SKM-1 treated with dmso at 0.1 percent for 144 hours (cell line): ENCODE measurements around the gene CEACAM3.
A peak's percentile ranks its signal among the peaks of the same experiment; 100 is the strongest.
"Not testable (repeated sequence)": the region's sequence is repeated elsewhere in the genome, so short reads cannot be mapped to it uniquely, and the experiment has no call there.

ENCODE experiments used
- DNase-seq: peaks from one replicate; lab custom pipeline; 2025; ENCODE audit not compliant: unreplicated experiment; lab: John Stamatoyannopoulos, UW

Gene CEACAM3

DNA sequence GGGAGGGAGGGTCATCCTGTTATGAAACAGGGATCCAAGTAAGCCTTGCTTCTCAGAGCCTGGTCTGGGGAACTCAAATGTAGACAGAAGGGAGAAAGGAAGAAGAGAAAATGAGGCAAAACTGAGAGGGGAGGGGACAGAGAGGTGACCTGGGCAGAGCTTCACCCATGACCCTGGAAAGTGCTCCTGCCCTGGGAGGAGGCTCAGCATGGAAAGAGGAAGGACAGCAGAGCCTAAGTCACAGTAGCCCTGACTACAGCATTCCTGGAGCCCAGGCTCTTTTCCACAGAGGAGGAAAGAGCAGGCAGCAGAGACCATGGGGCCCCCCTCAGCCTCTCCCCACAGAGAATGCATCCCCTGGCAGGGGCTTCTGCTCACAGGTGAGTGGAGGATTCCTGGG lies at the start of gene CEACAM3:
CEACAM3 (plus strand) TSS at position 226 of the 400 bp plus-strand sequence; CDS start at position 317, 91 bp downstream.
- no peak for DNase-seq

DNA sequence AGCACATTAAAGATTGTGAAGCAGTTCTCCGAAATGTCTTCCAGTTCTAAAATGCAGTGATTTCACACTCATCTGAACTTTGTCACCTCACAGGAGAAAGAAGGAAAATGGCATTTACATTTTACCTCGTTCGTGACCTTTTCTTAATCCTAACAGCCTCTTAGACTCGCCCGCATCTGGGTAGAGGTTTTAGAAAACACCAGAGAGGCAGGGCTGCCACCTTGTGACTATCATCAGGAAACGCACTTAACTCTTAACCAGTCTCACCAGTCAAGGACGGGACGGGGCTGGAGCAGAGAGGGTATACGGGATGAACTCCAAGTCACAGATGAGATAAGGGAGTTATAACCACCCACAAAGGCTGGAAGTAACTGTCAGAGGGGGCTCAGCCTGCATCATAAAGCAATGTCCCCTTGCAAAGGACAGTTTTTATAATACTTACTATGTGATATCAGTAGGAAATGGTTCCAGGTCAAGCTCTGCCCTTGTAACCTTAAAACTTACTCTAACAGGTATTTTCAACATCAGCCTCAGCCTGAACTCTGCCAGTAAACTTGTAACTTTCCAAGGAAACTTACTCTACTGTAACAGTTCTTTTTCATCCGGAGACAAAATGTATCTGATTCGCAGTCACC lies 49.7 kb upstream of the CEACAM3 start:
- DNase-seq, result peak; percentile 42

DNA sequence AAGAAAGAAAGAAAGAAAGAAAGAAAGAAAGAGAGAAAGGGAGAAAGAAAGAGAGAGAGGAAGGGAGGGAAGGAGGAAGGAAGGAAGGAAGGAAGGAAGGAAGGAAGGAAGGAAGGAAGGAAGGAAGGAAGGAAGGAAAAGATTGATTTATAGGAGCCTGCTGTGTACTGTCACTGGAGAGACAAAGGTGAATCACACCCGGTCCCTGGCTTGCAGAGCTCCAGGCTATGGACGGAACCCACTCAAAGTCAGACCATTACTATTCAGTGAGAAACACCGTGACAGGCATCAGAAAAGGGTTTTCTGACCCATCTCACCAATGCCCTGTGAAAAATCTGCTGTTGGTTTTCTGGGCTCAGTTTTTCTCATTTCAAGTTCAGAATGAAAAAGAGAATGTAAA lies 48.4 kb upstream of the CEACAM3 start:
- no peak for DNase-seq

DNA sequence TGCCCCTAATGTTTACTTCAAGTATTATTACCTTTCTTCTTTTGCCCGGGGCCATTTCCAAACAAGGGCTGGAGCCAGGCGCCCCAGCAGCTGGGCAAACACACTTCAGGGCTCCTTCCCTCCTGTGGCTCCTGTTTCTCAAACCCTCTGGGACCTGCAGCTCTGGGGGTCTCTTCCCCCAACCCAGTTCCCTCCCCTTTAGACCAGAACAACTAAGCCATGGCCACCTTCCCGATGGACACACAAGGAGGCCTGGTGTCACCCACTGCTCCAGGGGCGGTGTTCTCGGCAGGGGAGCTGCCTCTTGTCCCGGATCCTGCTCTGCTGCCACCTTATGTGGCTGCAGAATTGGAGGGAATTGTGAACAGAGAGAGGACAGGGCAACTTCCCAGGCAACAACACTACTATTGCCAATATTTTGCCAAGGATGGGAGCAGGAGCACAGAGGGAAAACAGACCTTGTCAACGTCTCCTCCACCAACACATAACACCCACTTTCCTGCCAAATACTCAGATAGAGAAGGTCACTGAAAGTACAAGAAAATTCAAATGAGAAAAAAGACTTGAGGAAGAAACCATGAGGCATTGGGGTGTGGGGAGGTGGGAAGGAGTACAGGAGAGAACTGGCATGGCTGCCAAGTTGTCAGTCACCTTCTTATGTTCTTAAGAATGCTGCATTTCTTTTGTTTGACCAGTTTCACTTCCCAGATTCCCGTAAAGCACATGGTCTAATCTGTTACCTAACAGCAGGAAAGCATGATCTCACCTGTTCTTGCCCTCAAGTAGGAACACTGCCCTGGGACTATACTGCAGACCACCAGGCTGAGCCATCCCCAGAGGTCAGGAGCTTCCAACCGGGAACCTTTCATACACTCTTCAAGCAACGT lies 45.9 kb upstream of the CEACAM3 start:
- not testable (repeated sequence) for DNase-seq

DNA sequence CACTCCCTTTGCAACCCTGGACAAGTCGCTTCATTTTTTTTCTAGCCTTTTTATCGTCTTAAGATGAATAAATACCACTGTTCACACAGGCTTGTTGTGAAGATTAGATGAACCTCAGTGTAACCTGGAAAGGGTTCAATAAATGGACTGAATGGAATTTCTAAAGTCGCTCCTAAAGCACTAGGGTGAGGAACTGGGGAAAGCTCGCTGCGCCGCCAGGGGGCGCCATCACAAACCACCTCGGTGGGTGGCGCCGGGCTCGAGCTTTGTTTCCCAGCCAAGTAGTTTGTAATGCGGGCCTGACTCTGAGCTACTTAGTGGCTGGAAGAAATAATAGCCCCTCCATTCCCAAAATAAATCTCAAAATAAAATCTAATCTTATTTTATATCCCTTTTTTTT lies 43.2 kb upstream of the CEACAM3 start:
- no peak for DNase-seq

DNA sequence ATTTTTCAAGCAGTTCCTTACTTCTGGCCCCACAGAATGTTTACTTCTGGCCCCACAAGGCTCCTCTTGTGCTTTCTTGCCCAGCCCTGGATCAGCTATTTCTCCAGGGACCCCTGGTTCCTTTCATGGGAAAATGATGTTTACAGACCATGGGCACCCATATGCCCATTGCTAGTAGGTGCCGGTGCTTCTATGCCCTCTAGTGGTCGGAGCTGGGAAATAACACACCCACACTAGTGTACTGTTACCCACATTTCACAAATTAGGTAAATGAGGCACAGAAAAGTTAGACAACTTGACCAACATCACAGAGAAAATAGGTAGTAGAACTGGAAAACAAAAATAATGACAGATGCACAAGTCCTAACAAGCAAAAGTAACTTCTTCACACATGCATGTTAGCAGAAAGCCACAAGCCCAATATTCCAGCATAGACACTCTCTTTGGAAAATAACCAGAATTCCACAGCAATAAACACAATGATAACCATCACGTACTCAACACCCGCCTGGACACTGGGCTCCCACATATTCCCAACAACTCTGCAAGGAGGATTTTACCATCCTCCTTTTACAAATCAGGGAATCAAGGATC lies 42.4 kb upstream of the CEACAM3 start:
- DNase-seq, result no peak

DNA sequence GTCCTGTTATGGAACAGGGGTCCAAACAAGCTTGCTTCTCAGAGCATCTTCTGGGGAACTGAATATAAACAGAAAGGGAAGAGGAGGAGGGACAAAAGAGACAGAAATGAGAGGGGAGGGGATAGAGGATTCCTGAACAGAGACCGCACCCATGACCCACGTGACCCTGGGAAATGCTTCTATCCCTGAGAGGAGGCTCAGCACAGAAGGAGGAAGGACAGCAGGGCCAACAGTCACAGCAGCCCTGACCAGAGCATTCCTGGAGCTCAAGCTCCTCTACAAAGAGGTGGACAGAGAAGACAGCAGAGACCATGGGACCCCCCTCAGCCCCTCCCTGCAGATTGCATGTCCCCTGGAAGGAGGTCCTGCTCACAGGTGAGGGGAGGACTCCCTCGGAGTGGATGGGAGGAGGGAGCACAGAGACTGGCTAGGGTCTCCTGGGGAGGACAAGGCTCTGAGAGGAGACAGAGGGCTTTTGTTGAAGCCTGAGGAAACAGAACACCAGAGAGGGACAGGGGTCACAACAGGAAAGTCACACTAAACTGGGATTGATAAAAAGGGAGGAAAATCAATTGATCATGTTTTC lies 41.0 kb upstream of the CEACAM3 start, which contains the start of gene CEACAM6:
CEACAM6 (plus strand) TSS at position 203 of the 586 bp plus-strand sequence; CDS start at position 312, 109 bp downstream.
- no peak for DNase-seq

DNA sequence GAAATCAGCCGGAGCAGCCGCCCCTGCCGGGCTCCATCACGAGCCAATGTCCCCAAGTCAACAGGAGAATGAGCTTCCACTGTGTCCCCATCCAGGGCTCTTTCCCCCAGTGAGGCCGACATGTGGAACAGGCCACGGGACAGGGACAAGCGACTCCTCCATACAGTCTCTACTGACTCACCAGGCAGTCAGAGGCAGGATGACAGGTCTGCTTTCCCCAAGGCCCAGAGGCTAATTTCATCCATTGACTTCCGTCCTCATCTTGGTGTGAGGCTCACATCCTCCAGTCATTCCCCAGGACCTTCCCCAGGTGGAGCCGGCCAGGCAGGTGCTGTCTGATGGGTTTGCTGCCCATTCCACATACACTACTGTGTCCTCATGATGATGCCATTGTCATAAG lies 37.5 kb upstream of the CEACAM3 start:
- no peak for DNase-seq

DNA sequence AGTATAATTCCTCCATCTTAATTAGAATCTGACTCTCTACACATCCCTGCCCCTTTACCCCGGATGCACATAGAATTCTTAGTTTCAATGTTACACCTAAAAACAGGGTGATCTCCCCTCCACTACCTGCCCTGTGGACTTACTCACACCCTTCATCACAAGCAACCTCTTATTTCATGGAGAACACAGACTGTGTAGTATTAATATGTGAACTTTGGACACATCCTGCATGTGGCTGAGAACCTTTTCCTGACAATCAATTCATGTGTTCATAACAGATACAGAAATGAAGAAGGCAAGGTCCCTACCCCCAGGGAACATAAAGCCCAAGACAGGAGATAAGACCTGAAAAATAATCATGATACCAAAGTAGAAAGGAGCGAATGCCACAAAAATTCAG lies 29.3 kb upstream of the CEACAM3 start:
- no peak for DNase-seq

DNA sequence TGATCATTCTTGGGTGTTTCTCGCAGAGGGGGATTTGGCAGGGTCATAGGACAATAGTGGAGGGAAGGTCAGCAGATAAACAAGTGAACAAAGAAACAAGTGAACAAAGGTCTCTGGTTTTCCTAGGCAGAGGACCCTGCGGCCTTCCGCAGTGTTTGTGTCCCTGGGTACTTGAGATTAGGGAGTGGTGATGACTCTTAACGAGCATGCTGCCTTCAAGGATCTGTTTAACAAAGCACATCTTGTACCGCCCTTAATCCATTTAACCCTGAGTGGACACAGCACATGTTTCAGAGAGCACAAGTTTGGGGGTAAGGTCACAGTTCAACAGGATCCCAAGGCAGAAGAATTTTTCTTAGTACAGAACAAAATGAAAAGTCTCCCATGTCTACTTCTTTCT lies 28.3 kb upstream of the CEACAM3 start:
- not testable (repeated sequence) for DNase-seq

DNA sequence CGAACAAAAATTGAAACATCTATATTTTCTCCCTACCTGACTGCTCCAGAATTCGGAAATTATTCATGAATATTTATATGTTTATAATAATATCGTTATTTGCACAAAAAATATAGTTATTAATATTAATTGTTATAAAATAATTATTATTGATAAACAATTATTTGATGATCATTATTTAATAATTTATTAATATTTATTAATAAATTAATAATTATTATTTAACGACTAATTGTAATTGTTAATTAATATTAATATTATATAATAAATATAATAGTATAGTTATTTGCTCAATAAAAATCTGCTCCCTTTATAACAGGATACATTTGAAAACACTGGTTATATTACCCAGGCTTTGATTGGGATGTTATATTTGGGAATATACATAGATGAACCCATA lies 26.8 kb upstream of the CEACAM3 start:
- DNase-seq, result no peak

DNA sequence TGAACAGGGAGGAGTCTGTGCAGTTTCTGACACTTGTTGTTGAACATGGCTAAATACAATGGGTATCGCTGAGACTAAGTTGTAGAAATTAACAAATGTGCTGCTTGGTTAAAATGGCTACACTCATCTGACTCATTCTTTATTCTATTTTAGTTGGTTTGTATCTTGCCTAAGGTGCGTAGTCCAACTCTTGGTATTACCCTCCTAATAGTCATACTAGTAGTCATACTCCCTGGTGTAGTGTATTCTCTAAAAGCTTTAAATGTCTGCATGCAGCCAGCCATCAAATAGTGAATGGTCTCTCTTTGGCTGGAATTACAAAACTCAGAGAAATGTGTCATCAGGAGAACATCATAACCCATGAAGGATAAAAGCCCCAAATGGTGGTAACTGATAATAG lies 25.0 kb upstream of the CEACAM3 start:
- no peak for DNase-seq

DNA sequence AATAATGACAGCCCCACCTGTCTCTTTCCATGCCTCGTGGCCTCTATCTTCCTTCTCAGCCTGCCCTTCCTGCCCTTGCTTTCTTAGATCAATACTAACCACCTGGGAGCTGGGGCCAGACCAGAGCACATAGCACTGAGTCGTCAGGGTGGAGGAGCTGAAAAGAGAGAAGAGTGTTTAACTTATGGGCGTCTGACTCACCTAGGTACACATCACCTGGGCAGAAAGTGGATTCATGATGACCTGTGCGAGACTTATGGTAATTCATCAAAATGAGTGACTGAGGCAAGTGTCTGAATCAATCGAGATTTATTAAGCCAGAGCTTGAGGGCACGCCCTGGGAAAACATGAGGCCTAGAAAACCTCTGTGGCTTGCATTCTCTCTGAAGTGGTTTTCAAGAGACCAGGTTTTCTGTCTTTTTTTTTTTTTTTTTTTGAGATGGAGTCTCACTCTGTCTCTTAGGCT lies 21.8 kb upstream of the CEACAM3 start:
- DNase-seq, result no peak

DNA sequence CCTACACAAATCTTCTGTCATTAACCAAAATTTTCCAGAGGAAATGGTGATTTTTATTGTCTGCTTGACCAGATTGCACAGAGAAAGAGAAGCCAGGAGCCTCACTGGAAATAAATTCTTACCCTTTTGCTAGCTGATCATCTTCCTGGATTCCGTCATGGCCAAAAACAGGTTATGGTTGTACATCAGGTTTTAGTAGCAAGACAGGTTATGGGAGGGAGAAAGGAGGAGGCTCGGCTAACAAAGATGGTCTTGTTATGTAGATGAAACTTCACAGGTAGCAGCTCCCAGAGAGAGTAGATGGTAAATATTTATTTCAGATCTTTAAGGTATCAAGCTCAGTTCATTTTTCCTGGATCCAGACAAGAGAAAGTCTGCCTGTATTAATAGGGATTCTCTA lies 19.7 kb upstream of the CEACAM3 start:
- no peak for DNase-seq

DNA sequence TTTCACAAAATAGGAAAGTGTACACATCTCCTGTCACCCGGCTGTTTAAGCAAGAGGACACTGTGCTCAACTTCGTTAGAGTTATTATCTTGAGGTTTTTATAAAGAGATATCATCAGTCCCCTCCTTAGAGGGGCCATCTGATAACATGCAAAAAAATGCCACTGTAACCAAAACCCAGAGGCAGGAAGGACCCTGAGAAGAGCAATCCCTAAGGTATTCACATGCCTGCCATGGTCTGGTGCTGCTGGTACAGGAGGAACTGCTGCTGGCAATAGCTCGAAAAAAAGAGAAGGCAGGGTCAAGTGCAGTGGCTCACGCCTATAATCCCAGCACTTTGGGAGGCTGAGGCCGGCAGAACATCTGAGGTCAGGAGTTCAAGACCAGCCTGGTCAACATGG lies 12.8 kb upstream of the CEACAM3 start:
- DNase-seq, result no peak

DNA sequence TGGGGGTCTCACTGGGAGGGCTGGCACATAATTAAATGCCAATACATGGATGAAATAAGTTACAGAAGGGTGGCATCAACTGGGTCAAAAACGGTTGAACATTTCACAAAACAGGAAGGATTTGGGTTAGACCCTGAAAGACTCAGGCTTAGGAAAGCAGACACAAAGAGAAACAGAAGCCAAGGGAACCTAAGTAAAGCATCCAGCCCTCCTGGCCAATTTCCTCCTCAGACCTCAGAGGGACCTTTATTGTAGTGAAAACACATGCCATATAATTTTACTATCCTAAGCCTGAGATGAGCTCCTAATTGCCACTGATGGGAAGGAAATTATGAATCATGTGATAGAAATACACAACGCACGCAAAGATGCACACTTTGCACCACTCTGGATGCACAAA lies 12.1 kb upstream of the CEACAM3 start:
- peak; percentile 8 for DNase-seq

DNA sequence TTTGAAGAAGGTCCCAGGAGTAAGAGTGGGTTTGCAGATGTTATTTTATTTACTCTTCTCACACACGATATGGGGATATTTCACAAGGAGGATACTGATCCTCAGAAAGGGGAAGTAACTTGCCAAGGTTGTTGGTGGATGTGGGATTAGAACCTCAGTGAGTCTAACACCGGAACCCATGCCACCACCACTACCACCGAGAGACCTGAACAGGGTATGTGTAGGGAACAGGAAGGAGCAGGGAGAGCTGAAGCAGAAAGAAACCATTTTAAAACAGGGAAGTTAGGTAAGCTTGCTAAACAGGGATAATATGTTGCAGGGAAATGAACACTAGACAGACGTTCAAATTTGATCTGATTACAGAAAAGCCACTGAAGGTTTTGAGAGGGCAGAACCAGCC lies 11.6 kb upstream of the CEACAM3 start:
- peak; percentile 79 for DNase-seq

DNA sequence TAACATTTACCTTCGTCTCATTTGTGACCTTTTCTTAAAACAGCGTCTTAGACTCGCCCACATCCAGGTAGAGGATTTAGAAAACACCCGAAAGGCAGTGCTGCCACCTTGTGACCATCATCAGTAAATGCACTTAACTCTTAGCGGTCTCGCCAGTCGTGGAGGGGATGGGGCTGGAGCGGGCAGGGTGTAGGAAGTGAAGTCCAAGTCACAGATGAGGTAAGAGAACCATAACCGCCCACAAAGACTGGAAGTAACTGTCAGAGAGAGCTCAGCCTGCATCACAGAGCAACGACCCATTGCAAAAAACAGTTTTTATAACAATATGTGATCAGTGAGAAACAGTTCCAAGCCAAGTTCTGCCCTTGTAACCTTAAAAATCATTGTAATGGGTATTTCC lies 10.7 kb upstream of the CEACAM3 start:
- DNase-seq, result peak; percentile 79

DNA sequence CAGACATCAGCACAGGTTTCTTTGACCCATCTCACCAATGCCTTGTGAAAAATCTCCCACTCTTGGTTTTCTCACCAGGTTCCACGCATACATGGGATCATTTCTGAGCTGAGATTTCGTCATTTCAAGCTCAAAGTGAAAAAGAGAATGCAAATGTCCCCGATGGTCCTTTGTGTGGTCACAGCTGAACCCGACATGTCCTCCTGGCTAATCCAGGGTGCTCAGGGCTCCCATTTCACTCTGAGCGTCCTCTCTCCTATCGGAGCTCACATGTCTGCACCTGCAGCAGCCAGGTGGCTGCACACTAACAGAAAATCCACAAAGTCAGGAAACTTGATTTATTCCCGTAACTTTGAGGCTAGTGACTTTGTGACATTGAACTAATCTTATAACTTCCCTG lies 9.3 kb upstream of the CEACAM3 start:
- DNase-seq, result no peak

DNA sequence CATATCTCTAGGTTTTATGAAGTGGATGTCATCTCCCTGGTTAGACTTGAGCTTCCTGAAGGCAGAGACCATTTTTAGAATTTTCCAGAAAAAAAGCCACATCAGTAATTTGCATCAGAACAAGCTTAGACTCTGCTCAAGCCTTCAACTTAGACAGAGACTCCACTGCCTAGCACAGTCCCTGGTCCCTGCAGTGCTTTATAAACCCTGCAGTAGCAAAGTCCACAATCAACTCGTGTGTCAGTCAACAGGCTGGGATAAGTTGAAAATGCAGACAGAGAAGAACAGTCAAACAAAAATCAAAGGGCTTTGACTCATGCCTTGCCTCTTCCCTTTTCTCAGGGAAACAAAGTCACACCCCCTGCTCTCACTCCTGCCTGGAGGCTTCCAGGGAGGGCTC lies 7.9 kb upstream of the CEACAM3 start:
- not testable (repeated sequence) for DNase-seq

DNA sequence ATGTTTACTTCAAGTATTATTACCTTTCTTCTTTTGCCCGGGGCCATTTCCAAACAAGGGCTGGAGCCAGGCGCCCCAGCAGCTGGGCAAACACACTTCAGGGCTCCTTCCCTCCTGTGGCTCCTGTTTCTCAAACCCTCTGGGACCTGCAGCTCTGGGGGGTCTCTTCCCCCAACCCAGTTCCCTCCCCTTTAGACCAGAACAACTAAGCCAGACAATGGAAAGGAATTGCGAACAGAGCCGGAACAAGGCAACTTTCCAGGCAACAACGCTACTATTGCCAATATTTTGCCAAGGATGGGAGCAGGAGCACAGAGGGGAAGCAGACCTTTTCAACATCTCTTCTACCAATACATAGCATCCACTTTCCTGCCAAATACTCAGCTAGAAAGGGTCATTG lies 7.3 kb upstream of the CEACAM3 start:
- DNase-seq, result not testable (repeated sequence)
